ENCODE data around the gene FAM3D.

FAM3D gene

DNA sequence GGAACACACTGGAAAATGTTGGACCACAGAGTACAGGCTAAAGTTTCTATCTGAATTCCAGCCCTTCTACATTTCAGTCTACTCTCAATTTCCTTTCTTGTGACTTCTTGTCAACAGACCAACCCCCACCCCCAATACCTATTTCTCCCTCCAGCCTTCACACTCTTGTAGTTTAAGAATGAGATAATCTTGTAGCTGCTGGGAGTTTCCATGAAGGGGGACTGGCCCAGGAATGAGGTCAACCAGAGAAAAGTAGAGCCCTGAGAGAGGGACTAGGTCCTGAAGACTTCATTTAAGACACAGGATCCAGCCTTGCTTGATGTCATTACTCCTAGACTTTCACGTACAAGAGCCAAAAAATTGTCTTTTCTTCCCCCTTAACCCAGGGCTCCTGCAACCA is 59.9 kb downstream of the FAM3D start:
- no peak overlapping the region for H3K4me3 ChIP-seq (ENCODE audit: low read depth, low read length)
- TF ChIP-seq, protein P1, sequence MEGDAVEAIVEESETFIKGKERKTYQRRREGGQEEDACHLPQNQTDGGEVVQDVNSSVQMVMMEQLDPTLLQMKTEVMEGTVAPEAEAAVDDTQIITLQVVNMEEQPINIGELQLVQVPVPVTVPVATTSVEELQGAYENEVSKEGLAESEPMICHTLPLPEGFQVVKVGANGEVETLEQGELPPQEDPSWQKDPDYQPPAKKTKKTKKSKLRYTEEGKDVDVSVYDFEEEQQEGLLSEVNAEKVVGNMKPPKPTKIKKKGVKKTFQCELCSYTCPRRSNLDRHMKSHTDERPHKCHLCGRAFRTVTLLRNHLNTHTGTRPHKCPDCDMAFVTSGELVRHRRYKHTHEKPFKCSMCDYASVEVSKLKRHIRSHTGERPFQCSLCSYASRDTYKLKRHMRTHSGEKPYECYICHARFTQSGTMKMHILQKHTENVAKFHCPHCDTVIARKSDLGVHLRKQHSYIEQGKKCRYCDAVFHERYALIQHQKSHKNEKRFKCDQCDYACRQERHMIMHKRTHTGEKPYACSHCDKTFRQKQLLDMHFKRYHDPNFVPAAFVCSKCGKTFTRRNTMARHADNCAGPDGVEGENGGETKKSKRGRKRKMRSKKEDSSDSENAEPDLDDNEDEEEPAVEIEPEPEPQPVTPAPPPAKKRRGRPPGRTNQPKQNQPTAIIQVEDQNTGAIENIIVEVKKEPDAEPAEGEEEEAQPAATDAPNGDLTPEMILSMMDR (IDR thresholded peaks at IDR 0.05; ENCODE audit: low read depth, low read length) = no peak

DNA sequence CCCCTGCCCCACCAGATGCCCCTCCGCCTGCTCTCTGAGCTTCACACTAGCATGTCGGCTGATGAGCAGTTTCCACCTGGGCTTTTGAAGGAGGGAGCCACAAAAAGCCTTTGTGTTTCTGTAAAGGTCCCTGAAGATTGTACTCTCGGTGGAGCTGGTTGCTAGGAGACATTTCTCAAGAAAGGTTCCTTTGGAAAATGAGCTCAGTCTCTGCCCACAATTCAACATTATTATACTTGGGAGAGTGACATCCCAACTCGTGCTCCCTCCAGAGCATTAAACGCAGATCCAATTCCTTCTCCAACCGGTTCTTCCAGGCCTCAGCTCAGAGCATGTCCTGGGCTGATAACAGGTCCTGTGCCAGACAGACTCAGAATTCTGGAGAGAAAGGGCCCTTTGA is 62.5 kb downstream of the FAM3D start:
- no peak overlapping the region for H3K4me3 ChIP-seq (ENCODE audit: low read depth, low read length)
- TF ChIP-seq, protein P1 (IDR thresholded peaks at IDR 0.05; ENCODE audit: low read depth, low read length) = no peak

DNA sequence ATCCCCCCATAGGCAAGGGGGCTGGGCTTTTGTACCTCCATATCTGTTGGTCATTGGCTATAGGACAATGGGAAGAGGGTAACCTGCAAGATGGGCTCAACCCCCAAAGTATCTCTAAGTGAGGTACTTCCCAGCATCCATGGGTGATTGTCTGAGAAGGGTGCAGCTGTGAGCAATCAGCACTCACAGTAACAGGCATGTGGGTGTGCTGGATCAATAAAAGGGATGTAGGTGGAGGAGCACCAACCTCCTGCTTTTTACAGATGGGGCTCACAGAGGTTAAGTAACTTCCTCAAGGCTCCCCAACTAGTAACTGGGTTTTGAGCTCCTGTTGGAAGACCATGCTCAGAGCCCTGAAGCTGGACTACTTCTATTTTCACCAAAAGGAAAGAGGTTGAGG is 63.0 kb downstream of the FAM3D start:
- no peak overlapping the region for H3K4me3 ChIP-seq (ENCODE audit: low read depth, low read length)
- TF ChIP-seq, protein P1 (IDR thresholded peaks at IDR 0.05; ENCODE audit: low read depth, low read length) = no peak

DNA sequence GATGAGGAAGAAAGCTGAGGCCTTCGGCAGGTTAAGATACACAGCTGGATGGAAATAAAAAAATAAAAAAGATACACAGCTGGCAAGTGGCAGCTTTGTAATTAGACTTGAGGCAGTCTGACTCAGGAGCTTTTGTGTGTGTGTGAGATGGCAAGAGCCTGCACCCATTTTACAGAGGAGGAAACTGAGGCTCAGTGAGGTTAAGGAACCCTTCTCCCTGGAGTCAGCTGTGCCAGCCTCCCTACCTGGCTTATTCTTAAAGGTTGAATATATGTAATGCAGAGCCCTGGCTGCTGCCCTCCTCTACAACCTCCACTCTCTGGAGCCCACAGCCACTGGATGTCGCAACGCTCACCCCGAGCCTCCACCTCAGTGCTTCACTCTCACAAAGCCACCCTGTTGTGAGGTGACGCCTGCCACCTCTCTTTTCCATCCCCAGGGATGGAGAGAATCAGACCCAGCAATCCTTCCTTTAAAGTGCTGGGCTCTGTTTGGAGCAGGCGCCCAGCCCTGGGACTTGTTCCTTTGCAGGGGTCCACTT is 68.7 kb downstream of the FAM3D start:
- TF ChIP-seq, protein P1 (IDR thresholded peaks at IDR 0.05; ENCODE audit: low read depth, low read length) = no peak
- H3K4me3 ChIP-seq (ENCODE audit: low read depth, low read length) = no peak overlapping the region

DNA sequence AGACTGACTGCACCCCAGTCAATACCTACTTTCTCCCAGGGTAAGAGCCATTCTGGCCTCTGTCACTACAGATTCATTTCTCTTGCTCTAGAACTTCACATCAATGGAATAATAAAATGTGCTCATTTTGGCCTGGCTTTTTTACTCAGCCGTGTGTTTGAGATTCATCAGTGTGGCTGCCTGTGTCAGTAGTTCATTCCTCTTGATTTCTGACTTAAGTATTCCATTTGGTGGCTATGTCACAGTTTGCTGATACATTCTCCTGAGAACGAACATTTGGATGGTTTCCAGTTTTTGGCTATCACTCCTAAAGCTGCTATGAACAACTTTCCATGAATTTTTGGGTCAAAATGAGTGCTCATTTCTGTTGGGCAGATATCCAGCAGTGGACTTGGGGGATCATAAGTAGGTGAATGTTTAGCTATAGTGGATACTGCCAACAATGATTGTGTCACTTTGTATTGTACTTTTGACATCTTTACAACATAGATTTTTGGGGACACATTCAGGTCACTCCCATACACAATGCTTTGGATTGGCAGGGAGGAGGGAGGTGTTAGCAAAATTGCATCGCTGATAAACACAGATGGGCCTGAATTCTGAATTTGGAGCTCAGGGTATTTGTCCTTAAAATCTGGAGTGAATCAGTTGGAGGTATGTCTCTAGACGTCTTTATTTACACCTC is 69.6 kb downstream of the FAM3D start:
- H3K4me3 ChIP-seq (ENCODE audit: low read depth, low read length) = no peak overlapping the region
- TF ChIP-seq, protein P1 (IDR thresholded peaks at IDR 0.05; ENCODE audit: low read depth, low read length) = no peak

DNA sequence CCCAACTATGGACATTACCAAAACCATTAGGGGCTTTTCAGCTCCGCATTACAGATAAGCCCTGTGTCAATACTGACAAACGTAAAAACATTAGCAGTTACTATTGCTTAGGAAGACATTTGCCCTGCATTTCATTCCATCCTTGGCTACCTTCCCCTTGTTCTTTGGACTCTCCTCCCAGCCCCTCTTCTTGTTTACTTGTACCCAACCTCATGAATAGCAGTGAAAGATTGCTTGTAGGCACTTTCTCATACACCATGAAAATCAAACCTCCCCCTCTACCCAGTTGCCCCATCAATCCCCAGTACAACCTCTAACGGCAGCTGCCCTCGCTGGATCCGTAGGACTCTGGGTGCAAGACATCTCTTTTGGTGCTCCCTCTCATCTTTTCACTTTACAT is 72.5 kb downstream of the FAM3D start:
- TF ChIP-seq, protein P1 (IDR thresholded peaks at IDR 0.05; ENCODE audit: low read depth, low read length) = no peak
- no peak overlapping the region for H3K4me3 ChIP-seq (ENCODE audit: low read depth, low read length)
